ENCODE measurements around the gene CD59.
A peak's percentile ranks its signal among the peaks of the same experiment; 100 is the strongest.
"Not testable (repeated sequence)": the region's sequence is repeated elsewhere in the genome, so short reads cannot be mapped to it uniquely, and the experiment has no call there.

Gene CD59

GRCh38 chr11:33713151-33713855 lies 22.9 kb downstream of the CD59 start:
- no peak for FAIRE-seq

DNA sequence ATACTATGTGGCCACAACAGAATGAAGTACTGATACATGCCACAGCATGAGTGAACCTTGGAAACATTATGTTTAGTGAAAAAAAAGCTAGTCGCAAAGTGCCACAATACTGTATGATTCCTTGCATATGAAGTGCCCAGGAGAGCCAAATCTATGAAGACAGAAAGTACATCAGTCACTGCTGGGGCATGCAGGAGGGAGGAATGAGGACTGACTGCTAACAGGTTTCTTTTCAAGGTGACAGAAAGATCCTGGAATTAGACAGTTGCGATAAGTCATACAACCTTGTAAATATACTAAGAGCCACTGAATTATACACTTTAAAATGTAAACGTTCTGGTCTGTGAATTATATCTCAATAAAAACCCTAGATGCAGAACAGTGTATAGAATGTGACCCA lies 23.8 kb downstream of the CD59 start:
- FAIRE-seq = no peak

DNA sequence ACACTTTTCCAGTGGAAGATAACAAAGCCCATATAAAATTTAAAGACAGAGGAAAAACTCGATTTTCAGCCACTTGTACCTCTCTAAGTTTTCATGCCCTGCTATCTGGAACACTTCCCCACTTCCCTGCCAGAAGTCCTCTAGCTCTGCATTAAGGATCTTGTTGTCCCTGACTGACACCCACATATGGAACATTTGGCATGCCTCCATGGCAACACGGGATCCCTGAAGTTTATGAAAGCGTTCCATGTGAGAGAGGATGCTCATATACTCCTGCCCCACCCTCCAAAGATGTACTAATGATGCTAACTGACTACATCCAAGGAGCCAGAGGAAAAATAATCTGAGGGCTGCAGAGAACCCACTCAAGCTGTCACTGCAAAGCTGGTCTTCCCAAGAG lies 26.8 kb downstream of the CD59 start:
- FAIRE-seq = no peak

DNA sequence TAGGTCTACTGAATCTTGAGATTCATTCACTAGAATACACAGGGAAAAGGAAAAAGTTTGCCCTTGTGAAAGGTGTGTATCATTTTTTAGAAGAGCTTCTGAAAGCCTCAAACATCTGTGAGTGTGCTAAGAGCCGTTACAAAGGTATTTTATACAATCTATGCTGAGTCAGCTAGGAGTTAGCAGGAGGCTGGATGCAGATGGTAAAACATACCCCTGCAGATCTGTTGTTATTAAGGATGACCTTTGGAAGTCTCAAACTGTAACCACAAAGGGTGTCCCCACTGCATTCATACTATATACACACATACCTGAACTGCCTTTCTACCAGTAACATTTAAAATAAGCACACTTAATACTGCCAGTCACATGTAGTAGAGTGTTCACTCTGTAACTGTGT lies 27.2 kb downstream of the CD59 start:
- FAIRE-seq = no peak

DNA sequence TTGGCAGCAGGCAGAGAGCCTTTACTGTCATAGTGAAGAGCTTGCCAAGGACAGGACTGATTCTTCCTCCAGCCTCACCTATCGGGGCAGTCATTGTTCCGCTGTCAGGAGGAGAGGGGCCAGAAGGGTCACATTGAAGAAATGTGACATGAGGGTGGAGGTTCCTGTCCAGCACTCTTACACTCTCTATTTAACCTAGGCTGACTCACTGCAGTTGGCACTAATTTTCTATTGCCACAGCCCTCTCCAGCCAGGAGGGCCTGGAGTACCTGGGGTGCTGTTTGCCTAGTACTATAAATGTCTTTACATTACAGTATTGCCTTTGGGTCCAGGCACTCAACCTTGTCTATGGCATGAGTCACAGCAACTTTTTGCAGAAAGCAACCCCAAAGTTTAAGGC lies 28.4 kb downstream of the CD59 start:
- not testable (repeated sequence) for FAIRE-seq

DNA sequence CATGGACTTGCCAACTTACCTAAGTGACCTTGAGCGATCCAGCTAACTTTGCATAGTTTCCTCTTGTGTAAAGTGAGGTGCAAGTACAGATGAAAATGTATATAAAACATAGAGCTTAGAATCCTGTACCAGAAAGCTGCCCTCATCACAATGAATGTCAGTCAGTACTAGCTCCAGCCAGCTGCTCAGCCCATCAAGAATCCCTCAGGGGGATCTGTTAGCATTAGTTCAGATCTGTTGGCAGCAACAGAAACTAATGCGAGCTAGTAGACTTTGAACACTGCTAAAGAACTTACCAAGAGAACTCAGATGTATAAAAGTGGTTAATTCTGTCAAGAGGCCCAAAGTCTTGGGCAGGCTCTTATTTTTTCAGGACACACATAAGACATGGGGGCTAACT lies 29.3 kb downstream of the CD59 start:
- FAIRE-seq = no peak

DNA sequence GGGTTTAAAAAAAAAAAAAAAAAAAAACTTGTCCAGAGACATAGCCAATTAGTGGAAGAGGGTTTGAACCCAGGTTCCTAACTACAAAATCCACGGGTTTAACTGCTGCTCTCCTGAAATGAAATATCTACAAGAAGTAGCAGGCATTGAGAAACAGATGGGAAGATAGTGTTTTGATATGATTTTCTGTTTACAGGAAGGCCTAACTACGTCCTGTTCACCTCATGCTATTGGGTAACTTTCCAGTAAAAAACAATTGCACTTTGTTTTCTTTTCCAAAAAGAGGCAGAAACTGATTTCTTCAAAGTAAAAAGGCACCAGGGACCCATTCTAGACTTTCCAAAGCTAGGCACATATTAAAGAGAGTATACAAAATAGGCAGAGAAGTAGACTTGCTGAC lies 29.7 kb downstream of the CD59 start:
- no peak for FAIRE-seq

- FAIRE-seq = no peak
Measured at GRCh38 chr11:33704240-33705002, 31.8 kb downstream of the CD59 start.

- FAIRE-seq = no peak
Measured at GRCh38 chr11:33703788-33704187, 32.4 kb downstream of the CD59 start.

GRCh38 chr11:33703234-33703633 lies 33.0 kb downstream of the CD59 start:
- FAIRE-seq = no peak

- no peak for FAIRE-seq
Measured at GRCh38 chr11:33701302-33702230, 34.7 kb downstream of the CD59 start.

DNA sequence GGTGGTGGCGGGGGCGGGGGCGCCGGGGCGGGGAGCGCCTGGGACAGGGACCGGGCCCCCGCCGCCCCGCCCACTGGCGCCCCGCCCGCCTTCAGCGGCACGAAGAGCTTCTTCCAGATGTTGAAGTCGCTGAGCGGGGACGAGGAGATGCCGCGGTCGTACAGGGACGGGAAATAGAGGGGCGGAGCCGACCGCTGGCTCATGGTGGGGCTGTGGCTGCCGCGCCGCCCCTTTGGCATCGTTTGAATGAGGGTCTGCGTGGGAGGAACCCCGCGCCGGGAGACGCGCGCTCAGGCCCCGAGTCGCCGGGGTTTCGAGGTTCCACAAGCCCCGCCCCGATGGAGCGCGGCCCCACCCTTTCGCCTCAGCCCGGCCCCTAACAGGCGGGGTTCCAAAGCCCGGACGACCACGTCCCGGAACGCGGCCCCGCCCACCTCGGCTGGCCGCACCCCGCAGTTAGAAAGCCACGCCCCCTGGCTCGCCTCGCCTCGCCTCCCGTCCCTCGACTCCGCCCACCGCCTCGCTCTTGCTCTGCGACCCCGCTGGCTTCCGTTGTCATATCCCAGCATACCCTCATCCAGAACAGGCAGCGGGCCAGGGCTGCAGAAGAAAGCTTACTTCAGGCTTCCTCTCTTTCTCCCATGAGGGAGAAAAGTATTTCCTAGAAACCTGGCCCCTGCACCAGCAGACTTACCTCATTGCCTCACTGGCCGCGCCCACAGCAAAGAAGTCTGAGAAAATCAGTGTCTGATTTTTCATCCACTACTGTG lies 35.5 kb downstream of the CD59 start, which contains the start of gene C11orf91:
Gene C11orf91, minus strand, starts transcription at position 325 of the 770 bp plus-strand sequence. Its CDS starts 86 bp downstream, at position 239.
- FAIRE-seq = peak; percentile 66

- FAIRE-seq = no peak
Measured at GRCh38 chr11:33700063-33700501, 36.1 kb downstream of the CD59 start.

DNA sequence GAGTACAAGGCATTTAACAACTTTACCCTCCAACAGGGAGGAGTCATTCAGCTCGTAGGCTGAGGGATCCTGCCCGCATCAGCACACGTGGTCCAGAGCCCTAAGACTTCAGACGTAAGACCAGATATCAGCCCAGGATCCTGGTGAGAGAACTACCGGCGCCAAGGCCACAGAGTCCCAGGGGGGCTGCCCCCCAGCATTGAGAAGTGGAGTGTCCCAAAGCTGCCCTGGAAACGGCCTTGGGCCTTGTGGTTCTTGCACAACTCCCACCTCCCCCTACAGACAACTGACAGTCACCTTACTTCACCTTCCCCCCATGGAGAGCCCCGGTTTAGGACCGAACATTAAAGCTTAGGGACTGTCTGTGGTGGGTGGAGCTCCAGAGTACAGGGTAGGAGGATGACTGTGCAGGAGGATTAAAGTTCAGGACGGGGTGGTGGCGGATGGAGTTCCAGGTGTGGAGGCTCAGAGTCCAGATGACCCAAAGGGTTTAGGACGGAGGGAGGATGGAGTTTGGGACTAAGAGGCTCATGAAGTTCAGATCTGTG lies 36.6 kb downstream of the CD59 start:
- no peak for FAIRE-seq

DNA sequence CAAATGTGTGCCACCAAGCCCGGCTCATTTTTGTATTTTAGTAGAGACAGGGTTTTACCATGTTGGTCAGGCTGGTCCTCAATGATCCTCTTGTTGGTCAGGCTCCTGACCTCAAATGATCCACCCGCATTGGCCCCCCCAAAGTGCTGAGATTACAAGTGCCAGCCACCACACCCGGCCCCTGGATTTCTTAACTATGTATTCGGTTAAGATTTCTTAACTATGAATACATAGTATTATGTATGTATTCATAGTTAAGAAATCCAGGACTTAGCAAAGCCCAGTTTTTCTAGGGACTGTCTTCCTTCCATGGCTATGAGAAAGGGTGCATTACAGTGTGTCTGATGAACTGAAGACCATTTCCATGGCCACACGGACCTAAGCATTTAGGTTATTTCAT lies 37.3 kb downstream of the CD59 start:
- FAIRE-seq = no peak

DNA sequence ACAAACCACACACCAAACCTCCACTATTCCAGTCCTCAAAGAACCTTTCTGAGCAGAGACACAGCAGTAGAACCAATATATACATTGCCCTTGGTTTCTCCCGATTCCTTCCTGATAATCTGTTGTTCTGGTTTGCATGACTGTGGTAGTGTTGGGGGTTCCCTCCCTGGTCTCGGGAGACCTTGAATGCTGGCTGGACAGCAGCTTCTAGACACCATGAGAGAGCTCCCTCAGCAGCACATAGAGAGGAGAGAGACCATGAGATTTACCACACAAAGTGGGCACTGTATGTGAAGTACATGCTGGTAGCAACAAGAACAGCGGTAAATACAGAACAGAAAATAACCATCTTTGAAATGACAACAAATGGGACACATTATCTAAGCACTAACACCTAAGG lies 38.2 kb downstream of the CD59 start:
- no peak for FAIRE-seq

DNA sequence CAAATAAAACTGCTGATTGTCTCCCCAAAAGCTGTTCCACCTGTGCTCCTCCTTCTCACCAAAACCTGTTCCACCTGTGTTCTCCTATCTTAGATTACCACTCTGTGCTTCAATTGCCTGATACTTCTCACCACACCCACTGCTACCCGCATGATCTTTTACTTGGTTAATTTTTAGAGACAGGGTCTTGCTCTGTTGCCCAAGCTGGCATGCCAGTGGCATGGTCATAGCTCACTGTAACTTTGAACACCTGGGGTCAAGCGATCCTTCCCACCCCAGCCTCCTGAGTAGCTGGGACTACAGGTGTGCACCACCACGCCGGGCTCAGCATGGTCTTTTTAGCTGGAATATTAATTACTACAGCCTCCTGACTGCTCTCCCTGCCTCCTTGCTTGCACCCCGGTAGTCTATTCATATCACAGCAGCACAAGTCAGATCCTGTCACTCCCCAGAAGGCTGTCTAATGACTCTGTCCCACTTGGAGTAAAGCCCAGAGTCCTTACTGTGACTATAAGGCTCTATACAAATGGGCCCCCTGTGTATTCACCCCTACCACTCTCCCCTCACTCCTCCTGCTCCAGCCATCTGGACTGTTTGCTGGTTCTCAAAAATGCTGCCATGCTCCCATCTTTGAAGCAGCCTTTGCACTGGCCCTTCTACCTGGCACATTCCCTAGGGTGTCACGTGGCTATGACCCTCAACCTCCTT lies 39.1 kb downstream of the CD59 start:
- no peak for FAIRE-seq

DNA sequence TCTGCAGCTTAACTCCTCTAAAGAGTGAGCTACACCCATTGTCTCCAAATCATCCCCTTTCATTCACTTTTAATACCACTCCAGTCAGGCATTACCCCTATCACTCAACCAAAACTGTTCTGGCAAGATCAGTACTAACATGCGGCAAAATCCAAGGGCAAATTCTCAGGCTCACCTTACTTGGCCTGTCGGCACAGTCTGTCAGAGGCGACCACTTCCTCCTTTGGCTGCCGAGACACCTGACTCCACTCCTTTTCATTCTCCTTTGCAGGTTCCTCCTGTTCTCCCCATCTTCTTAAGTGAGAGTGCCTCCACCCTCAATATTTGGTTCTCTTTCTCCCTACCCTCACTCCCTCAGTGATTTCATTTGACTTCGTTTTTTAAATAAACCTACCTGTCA lies 39.8 kb downstream of the CD59 start:
- FAIRE-seq = no peak

- no peak for FAIRE-seq
Measured at GRCh38 chr11:33695051-33695566, 41.1 kb downstream of the CD59 start.

- no peak for FAIRE-seq
Measured at GRCh38 chr11:33694346-33695050, 41.7 kb downstream of the CD59 start.

GRCh38 chr11:33692541-33692940 lies 43.7 kb downstream of the CD59 start:
- FAIRE-seq = no peak
